Skin epidermis (tissue), 12 donors: Measurements from ENCODE around the gene MAST4.

Source experiments
- H3K27ac ChIP-seq, 21 experiments: fragments of 200-600 bp; sonication (generic) in 11 of 21; one replicate each; pipeline ENCODE4 v1.5.0; 2020; ENCODE audit warnings: mild to moderate bottlenecking in 3 of 21, inconsistent platforms in 2 of 21, moderate library complexity in 2 of 21
- H3K4me3 ChIP-seq, 7 experiments: fragments of 200-600 bp; sonication (generic) in 2 of 7; one replicate each; pipeline ENCODE4 v1.5.0; 2020; ENCODE audit warnings: inconsistent platforms in 2 of 7, mild to moderate bottlenecking in 2 of 7, moderate library complexity in 1 of 7

Gene MAST4

GRCh38 chr5:66642538-66642937 lies 46.3 kb downstream of the MAST4 start:
- Histone ChIP-seq H3K27ac (no peak overlapping the region), H3K4me3 (no peak overlapping the region)

GRCh38 chr5:66643387-66643786 lies 47.2 kb downstream of the MAST4 start:
- no peak overlapping the region for H3K27ac ChIP-seq
- H3K4me3 ChIP-seq, result no peak overlapping the region

- no peak overlapping the region for H3K4me3 ChIP-seq
- no peak overlapping the region for H3K27ac ChIP-seq
These were observed 47.9 kb downstream of the MAST4 start for GRCh38 chr5:66644111-66644510.

DNA sequence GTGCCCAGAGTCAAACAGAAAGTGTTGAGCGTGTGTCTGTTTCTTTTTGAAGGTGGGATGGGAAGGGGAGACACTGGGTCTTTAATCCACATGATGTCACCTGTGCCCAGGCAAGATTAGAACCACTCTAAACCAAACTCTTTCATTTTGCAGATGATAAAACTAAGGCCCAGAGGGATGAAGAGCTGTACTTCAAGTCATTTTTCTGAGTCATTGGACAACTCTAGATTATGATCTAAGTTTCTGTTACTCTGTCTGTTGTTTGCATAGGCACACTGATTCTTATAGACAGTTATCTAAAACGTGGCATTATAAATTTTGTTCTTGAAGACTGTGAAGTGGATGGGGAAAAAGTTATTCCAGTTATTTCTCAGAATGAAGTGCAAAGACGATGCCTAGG lies 48.8 kb downstream of the MAST4 start:
- Histone ChIP-seq H3K4me3 (no peak overlapping the region), H3K27ac (no peak overlapping the region)

DNA sequence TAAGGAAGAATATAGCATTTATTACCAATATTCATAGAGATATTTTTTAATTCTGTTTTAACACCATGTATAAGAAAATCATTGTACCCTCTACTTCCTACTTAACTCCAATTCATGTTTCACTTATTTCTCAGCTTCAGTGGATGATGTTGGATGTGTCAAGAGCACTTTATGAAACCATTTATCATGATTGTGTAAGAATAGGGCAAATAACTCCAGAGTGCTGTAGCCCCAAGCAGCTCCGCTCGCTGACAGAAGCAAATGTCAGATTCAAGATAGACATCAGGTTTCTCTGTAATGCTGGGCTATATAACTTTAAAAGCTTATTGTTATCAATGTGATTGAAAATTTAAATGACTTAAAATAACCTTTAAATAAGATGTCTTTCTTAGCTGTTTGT lies 50.4 kb downstream of the MAST4 start:
- H3K4me3 ChIP-seq, result no peak overlapping the region
- H3K27ac ChIP-seq, result no peak overlapping the region

DNA sequence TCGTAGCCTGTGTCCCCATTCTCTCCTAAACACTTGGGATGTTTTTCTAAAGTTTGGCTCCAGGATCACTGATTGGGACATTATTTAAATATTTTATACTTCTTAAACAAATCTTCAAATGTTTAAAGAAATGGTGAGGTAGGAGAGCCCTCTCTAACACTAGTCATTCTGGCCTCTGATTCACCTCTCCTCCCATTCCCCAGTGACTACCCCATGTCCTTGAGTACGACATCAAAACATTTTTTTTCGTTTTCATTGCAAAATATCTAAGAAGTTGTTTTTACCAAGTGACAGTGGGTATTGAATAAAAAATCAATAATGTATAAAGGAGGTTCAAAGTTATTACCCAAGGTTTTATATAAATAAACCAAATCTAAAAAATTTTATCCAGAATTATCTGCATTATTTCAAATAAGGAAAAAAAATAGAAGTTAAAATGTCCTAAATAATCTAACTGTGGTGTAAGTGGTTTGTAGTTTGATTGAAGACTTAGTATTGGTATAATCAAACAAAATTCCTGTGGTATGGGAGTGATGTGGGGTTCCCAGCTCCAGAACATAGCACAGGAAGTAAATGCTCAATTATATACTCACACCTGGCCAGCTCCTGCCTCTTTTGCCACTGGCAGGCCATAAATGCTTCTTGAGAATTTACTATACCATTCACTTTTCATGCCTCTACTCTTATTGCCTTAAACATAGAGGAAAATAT lies 51.1 kb downstream of the MAST4 start:
- H3K27ac ChIP-seq, result no peak overlapping the region
- no peak overlapping the region for H3K4me3 ChIP-seq

DNA sequence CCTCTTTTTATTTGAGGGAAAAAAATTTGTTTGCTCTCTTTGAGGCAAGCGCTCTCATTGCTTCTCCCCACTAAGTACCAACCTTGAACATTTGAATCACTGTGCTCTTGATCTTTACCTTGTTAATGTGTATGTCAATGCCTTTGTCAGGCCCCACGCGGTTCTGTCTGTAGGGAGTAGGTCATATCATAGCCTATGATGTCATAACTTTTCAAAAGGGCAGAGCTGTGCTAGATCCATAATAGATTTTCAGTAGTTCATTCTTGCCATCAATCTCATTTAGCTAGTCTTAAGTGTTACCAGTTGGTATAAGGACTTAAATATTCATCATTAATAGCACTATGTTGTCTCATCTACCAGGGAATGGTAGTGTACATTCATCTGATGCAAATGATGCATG lies 56.6 kb downstream of the MAST4 start:
- Histone ChIP-seq H3K4me3 (no peak overlapping the region), H3K27ac (no peak overlapping the region)

DNA sequence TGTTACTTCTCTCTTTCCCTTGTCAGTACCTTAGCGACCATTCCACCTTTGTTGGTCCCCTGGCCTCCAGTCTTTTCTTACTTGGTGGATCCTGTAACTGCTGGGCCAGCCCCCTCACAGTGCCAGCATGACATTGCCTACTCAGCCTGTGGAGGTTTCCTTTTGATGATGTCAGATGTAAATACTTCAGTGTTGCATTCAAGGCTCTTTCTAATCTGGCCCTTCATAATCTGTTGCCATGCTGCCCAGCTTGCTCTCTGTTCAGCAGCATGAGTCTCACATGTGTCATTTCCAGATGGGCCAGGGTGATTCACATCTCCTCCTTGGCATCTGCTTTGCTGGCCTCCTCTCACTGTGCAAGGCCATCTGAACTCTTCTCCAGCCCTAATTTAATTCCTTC lies 57.1 kb downstream of the MAST4 start:
- no peak overlapping the region for H3K4me3 ChIP-seq
- H3K27ac ChIP-seq, result no peak overlapping the region

- Histone ChIP-seq H3K4me3 (no peak overlapping the region), H3K27ac (no peak overlapping the region)
These were observed 59.5 kb downstream of the MAST4 start for GRCh38 chr5:66655395-66656324.

DNA sequence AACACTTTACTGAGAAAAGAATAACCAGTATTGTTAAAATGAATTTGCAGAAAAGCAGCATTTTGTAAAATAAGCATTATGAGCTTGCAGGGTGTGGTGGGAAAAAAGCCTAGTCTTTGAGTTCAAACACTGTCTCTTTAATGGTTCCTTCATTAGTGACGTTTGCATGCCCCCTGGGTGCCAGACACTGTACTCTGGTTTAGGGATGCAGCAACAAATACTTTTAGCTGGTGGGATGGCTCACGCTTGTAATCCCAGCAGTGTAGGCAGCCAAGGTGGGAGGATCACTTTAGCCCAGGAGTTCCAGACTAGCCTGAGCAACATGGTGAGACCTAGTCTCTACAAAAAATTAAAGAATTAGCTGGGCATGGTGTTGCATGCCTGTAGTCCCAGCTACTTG lies 62.3 kb downstream of the MAST4 start:
- no peak overlapping the region for H3K27ac ChIP-seq
- H3K4me3 ChIP-seq, result no peak overlapping the region

GRCh38 chr5:66659780-66660179 lies 63.6 kb downstream of the MAST4 start:
- H3K4me3 ChIP-seq, result no peak overlapping the region
- H3K27ac ChIP-seq, result no peak overlapping the region

GRCh38 chr5:66660396-66660795 lies 64.2 kb downstream of the MAST4 start:
- no peak overlapping the region for H3K27ac ChIP-seq
- no peak overlapping the region for H3K4me3 ChIP-seq

GRCh38 chr5:66661149-66661548 lies 65.0 kb downstream of the MAST4 start:
- H3K4me3 ChIP-seq, result no peak overlapping the region

GRCh38 chr5:66666778-66667177 lies 70.6 kb downstream of the MAST4 start:
- Histone ChIP-seq H3K27ac (no peak overlapping the region), H3K4me3 (no peak overlapping the region)

More at GRCh38 chr5:66661149-66661548, 65.0 kb downstream of the MAST4 start:
- peak overlapping the region in 1 of 21 experiments; percentile 15 for H3K27ac ChIP-seq

- Histone ChIP-seq H3K27ac (no peak overlapping the region), H3K4me3 (no peak overlapping the region)
These were observed 73.1 kb downstream of the MAST4 start for GRCh38 chr5:66669086-66669861.

GRCh38 chr5:66669862-66670195 lies 73.6 kb downstream of the MAST4 start:
- H3K4me3 ChIP-seq, result no peak overlapping the region
- H3K27ac ChIP-seq, result no peak overlapping the region

DNA sequence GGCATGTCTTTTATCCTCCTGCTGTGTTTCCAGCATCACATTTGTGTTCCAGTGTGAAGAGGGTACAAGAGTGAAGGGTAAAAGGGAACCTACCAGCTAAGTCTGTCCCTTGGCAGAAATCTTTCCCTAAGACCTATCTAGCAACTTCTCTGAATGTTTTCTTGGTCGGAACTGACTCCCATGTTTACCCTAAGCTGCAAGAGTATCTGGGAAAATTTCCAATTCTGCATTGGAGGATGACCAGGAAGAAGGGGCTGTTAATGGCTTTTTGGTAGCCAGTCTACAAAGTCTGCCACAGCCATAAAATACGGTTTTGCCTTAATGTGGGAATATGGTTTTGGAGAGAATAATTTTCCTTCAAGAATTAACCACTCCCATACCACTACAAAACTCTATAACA lies 75.1 kb downstream of the MAST4 start:
- H3K27ac ChIP-seq, result no peak overlapping the region

GRCh38 chr5:66674802-66675201 lies 78.6 kb downstream of the MAST4 start:
- H3K4me3 ChIP-seq, result no peak overlapping the region
- H3K27ac ChIP-seq, result no peak overlapping the region

More for the DNA sequence above, 75.1 kb downstream of the MAST4 start:
- no peak overlapping the region for H3K4me3 ChIP-seq

DNA sequence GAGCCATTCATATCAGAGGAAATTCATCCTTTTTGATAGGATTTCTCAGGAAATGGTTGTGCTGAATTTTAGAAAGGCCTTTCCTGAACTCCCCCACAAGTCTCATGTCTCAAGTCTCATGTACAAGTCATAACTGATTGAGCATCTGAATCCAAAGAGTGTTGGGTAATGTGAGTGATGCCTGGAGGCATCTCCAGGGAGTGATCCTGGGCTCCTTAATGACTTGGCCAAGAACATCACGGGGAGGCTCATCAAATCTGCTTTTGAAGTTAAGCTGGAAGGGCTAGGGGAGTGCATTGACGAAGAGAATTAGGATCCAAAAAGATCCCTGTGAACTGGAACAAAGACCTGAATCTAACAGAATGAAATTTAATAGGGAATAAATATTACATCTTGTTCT lies 79.2 kb downstream of the MAST4 start:
- no peak overlapping the region for H3K4me3 ChIP-seq
- no peak overlapping the region for H3K27ac ChIP-seq

DNA sequence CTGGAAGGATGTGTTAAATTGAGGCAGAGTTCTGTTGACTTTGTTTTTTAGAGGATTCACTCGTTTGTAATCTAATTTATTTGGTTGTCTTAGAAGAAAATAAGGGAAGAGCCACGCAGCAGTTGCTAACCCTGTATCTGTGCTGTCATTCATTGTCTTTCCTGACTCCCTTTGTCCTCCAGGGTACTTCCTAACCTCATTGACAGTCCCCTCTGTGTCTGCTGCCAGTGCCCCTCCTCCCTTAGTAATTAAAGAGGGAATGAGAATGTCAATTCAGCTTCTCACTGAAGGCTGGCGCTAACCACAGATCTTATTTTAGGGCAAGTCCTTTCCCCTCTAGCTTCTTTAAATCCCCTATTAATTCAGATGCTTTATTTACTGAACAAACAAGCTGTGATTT lies 84.0 kb downstream of the MAST4 start:
- no peak overlapping the region for H3K27ac ChIP-seq
- H3K4me3 ChIP-seq, result no peak overlapping the region

GRCh38 chr5:66680804-66681203 lies 84.6 kb downstream of the MAST4 start:
- Histone ChIP-seq H3K4me3 (no peak overlapping the region), H3K27ac (no peak overlapping the region)
